GM12801 (cell line): ENCODE data around the gene SNX20.

ENCODE experiments used
- CTCF ChIP-seq: IDR thresholded peaks from one replicate; pipeline ENCODE4 v1.5.1; 2011; ENCODE audit warnings: control low read depth; ENCODE audit not compliant: insufficient read length; ENCODE audit errors: extremely low read depth

The SNX20 gene

GRCh38 chr16:50711040-50711439 lies 29.9 kb upstream of the SNX20 start:
- TF ChIP-seq CTCF, result no peak

DNA sequence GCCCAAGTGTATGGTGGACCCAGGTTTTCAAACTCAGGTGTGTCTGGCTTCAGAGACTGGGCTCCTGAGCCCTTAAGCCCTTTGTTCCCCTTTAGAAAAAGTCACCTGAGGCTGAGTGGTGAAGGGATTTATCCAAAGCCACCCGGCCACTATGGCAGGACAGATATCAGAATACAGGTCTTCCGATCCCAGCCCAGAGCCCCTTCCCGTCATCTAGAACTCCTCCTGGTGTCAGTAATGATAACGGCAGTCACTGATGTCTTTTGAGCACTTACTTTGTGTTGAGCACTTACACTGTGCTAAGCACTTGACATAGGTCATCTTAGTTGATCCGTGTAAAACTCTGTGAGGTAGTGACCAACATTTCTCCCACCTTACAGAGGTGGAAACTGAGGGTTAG lies 28.9 kb upstream of the SNX20 start:
- no peak for TF ChIP-seq CTCF

DNA sequence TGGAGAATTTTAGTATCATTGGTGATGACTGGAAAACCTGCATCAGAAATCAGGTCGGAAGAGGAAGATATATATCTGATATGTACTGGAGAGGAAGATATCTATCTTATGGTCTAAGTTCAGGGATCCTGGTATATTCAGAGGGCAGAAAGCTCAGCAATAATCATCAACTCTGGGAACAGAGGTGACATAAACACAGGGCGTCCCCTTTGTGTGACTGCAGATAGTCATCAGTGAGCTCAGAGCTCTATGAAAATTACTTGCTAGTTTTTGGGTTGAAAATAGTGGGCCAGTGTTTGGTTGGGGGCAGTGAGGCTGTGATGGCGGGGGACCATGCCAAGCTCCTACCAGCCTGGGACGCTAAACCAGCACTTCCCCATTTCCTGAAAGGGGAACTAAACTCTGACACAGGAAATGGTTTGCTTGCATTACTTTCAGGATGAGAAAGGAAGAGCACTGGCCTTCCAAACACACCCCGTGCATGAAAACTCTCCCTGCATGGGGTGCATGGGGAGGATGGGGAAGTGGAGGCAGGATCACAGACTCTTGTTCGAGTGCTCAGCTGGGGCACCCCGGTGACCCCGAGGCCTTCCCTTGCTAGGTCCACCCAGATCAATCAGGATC lies 28.1 kb upstream of the SNX20 start:
- TF ChIP-seq CTCF, result no peak

DNA sequence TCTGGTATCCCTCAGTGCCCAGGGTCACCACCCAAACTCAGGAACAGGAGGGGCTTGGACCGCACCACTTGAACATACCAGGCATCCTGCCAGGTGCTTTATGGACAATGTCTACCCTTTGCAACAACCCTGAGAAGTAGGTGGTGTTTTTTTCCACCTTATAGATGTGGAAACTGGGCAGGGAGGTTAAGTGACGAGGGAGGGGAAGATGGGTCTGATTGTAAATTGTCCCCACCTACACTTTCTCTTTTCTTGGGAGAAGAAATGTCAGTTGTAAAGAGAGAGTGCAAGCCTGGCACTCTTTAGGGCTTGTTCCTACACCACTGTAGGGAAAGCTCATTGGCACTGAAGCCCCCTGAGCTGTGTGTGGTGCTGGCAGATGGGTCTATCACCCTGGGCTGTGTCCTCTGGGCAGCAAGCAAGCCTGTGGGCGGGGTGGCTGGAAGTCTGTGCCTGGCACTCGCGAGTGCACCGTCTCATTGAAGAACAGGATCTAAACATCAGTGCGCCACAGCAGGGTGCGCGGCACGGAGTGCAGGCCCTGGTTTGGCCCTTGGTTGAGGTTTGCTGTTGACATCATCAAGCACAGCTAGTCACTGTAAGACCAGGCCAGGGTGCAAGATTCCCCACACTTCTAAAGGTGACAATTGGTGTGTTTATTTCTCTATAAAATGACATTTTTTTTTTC lies 27.4 kb upstream of the SNX20 start:
- no peak for TF ChIP-seq CTCF

- no peak for TF ChIP-seq CTCF
Measured at GRCh38 chr16:50706250-50706649, 25.1 kb upstream of the SNX20 start.

DNA sequence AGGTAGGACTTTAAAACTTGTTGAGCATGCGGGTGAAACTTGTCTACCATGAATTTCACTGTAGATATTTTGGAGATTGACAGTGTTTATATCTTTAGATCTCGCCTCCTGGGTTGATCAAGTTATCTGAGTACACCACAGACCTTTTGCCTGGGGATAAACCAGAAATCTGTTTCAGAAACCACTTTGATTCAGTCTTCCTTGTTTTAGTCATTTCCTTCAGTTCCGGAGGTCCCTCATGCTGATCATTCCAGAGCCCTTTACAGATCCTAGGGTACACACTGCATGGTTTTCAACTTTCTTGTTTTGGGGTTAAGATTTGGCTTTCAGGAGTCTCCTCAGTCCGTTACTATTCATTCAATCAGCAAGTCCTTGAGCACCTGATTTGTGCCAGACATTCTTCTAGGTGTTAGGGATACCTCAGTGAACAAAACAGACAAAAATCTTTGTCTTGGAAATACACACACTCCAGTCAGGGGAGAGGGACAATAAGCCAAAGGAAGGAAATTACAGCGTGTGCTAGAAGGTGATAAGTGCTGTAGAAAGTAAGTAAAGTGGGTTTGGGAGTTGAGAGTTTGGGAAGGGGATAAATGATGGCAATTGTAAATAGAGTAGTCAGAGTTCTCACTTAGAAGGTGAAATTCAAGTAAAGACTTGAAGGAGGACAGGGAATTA lies 24.5 kb upstream of the SNX20 start:
- TF ChIP-seq CTCF, result no peak

DNA sequence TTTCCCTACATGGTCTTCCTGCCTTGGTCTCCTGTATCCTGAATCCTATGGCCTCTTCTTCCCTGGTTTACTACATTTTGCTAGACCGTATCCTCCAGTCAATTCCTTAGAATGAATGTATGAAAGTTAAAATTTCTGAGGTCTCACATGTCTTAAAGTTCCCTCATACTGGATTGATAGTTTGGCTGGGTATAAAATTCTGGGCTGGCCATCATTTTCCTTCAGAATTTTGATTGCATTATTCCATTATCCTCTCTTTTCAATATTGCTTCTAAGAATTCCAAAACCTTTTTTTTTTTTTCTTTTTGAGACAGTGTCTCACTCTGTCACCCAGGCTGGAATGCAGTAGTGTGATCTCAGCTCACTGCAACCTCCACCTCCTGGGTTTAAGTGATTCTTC lies 23.1 kb upstream of the SNX20 start:
- no peak for TF ChIP-seq CTCF
